Fibroblast of villous mesenchyme (primary cell): ENCODE data around the gene NBEA. TPM values are rescaled to one million over a fixed set of nuclear protein-coding genes. Genes with fewer than 3 reads are reported as not detected.

Experiments
- DNase-seq: peaks from one replicate; pipeline ENCODE4 v3.0.0-alpha.2; 2010; ENCODE audit warnings: low read depth
- H3K4me3 ChIP-seq: 2 replicates; pipeline ENCODE4 v1.5.1; 2011; ENCODE audit warnings: low read depth, mild to moderate bottlenecking, low read length
- total RNA-seq: library from RNA; depleted of rRNA; stranded (reverse); fragments of >200 nt; gene quantifications from 2 replicates; pipeline ENCODE4 v1.2.3, GENCODE V29; 2012
- TF ChIP-seq, protein P1 (sequence below): IDR thresholded peaks from 2 replicates; pipeline ENCODE4 v1.5.1; 2012; ENCODE audit warnings: low read depth, mild to moderate bottlenecking, low read length; ENCODE audit not compliant: insufficient read depth

Gene NBEA
- total RNA-seq, 1 donor: 9.5 TPM

DNA sequence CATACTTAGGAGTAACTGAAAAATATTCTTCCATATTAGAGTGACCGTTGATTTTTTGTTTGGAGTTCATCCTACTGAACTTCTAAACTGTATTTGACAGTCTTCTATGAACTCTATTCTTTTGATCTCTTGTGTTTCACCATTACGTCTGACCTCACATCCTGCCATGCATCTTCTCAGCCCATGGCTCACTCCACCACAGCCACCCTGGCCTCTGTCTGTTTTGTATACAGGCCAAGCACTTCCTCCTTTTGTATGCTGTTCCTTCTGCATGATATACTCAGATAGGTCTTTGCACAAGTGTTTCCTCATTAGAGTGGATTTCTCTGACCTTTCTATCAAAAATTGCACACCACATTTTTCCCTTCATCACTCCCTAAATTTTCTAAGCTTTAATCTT is 414.5 kb downstream of the NBEA start:
- DNase-seq: no peak
- no peak overlapping the region for H3K4me3 ChIP-seq
- TF ChIP-seq, protein P1, sequence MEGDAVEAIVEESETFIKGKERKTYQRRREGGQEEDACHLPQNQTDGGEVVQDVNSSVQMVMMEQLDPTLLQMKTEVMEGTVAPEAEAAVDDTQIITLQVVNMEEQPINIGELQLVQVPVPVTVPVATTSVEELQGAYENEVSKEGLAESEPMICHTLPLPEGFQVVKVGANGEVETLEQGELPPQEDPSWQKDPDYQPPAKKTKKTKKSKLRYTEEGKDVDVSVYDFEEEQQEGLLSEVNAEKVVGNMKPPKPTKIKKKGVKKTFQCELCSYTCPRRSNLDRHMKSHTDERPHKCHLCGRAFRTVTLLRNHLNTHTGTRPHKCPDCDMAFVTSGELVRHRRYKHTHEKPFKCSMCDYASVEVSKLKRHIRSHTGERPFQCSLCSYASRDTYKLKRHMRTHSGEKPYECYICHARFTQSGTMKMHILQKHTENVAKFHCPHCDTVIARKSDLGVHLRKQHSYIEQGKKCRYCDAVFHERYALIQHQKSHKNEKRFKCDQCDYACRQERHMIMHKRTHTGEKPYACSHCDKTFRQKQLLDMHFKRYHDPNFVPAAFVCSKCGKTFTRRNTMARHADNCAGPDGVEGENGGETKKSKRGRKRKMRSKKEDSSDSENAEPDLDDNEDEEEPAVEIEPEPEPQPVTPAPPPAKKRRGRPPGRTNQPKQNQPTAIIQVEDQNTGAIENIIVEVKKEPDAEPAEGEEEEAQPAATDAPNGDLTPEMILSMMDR: no peak

DNA sequence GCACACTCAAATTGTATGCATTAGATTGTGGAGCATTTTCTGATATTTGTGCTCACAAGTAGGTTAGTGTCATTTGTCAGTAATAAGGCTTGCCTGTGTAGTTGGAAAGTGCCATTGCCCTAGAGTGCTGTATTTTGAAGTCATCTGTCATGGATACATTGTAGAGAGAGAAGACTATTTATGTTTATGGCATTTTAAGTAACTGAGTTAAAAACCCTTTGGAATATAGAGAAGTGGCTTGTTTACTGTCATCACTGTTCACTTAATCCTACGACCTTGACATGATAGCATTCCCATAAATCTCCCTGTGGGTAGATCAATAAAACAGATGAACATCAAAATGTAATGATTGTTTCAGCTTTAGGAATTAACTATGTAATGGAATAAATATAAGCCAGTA is 423.8 kb downstream of the NBEA start:
- no peak overlapping the region for H3K4me3 ChIP-seq
- TF ChIP-seq, protein P1: no peak
- DNase-seq: no peak

DNA sequence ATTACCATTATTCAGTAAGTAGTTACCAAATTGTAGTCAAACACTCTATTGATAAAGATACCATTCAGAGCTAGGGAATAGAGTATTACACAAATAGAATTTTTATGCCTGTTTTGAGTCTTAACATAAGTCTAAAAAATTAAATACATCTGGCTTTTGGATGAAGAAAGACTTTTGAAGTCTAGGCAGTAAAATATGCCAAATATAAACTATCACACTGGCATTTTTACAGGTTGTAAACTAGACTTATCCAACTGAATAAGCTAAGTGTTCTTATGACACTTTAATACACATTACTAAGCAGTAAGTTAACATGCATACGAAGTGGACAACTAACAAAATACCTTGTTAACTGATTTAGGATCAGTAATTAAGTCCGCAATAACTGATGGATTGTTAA is 425.5 kb downstream of the NBEA start:
- no peak overlapping the region for H3K4me3 ChIP-seq
- peak; percentile 4 for DNase-seq
- TF ChIP-seq, protein P1: no peak

DNA sequence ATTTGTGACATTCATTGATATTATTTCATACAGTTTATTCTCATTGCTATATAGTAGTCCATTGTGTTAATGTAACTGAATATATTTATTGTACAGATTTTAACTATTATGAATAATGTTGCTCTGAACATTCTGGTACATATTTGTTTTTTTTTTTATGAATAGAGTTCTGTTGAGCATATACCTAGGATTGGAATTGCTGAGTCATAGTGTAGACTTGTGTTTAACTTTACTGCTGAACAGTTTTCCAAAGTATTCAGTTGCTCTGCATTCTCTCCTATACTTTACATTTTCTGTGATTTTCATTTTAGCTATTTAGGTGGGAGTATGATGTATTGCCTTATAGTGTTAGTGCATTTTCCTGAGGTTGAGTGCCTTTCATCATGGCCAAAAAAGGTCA is 436.9 kb downstream of the NBEA start:
- DNase-seq: peak; percentile 2
- no peak overlapping the region for H3K4me3 ChIP-seq
- TF ChIP-seq, protein P1: no peak

DNA sequence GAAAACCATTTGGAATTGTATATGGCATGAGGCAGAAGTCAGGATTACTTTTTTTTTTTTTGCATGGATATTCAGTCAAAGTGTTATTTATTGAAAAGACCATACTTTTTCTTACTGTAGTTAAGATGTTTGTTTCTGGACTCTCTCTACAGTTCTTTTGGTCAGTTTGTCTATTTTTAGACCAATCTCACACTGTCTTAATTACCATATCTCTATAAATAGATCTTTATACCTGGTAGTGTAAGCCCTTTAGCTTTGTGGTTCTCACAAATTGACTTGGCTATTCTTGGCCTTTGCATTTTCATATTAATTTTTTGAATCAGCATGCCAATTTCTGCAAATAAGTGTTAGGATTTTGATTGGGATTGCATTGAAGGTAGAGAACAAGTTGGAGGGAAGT is 437.6 kb downstream of the NBEA start:
- TF ChIP-seq, protein P1: no peak
- no peak overlapping the region for H3K4me3 ChIP-seq
- DNase-seq: no peak

DNA sequence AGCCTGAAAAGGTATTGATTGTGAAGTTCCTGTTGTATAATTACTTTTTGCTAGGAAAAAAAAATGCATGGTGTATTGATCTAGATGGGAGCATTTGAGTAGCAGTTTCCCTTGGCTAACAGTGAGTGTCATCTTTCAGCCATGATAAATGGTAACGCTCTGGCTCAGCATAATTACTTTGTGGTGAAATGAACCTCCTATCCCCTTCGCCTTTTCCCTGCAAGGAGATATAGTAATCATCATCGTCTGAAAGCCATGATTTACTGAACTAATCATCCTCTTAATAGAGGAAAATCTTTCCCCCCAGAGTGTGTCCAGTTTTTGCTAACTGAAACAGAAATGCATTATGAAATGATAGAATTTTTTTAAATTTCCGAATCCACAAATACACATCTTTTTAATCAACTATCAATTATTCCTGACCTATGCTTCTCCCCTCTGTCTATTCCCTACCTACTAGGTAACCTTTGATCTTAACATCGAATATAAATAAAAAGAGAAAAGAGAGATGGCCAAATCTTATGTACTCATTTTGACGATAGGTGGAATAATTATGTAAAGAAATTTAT is 445.7 kb downstream of the NBEA start:
- no peak overlapping the region for H3K4me3 ChIP-seq
- TF ChIP-seq, protein P1: no peak
- no peak for DNase-seq

DNA sequence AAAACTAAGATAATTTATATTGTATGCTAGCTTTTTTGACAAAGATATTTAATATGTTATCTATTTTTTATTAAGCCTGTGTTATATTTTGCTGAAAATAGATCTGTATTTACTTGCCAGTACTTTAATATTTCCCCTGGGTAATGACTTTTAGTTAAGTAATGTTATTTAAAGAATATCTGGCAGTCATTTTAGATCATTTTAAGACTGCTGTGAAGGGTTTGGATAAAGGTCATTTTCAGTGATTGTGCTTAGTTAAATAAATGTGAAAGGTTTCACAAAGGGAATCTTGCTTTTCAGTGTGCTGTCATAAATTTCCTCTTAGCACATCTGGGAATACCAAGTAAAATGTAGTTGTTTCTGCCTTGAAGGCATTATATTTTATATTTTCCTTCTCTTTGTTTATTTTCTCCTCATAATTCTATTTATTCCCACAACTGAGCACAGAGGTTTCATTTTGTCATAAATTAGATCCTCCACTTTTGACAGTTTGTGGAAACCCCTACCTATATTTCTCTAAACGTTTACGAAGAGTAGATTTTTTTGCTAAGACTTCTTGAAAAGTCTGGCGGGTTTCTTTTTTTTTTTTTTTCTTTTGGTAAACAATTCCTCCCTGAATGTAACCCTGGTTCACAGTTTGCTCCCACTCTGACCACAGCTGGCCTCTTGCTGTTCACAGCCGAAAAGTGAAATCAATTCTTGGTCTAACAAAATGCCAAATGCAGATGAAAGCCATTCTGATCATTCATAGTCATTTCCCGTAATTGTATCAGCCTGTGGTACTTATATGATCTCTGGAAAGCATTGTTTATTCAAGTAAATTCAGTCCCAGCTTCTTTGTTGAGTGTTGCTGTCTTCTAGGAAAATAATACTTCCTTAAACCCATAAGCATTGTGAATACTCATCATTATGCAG is 446.6 kb downstream of the NBEA start:
- DNase-seq: peak; percentile 10
- H3K4me3 ChIP-seq: no peak overlapping the region
- TF ChIP-seq, protein P1: no peak
